HG03139 (cell line): Measurements from ENCODE around the gene PPIA.
"Not testable (repeated sequence)": the region's sequence is repeated elsewhere in the genome, so short reads cannot be mapped to it uniquely, and the experiment has no call there.

ENCODE experiments used
- ATAC-seq: cut with Tn5 transposase; IDR thresholded peaks from one replicate; pipeline ENCODE4 v1.9.1; 2021; ENCODE audit not compliant: unreplicated experiment

PPIA gene

DNA sequence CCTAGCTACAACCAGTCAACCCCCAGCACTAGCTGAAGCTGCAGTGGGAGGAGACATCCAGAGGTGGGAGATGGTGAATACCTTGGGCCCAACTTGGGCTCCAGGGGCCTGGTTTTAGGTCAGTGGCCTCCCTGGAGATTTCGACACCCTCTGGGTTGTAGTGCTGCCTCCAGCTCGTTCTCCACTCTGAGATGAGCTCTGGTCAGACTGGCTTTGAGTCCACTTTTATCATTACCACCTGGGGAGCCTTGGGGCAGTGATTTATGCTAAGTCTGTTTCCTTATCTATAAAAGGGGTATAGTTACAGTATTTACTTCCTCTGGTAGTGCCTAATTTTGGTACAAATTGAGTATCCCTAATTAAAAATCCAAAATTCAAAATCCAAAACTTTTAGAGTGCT is 22.8 kb downstream of the PPIA start:
- ATAC-seq: no peak

DNA sequence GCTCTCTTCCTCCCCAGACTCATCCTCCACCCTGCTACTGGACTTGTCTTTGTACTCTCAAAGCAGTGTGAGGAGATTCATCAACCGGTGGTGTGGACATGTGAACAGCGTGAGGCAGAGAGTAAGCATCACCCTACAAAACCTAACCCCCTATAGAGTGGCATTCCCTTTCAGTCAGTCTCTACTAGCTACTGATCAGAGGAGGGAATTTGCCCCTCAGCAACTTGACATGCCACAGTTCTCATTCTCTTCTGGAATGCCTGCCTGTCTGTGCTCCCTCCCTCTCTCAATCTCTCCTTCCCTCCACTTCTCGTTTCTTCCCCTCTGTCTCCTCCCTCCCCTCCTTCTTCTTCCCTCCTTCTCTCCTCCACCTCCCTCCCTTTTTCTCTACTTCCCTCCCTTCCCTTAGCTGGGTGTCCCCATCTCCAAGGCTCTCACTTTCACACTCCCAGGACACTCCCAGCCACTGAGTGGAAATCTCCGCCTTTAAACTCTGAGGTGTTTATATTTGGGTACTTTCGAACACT is 26.8 kb downstream of the PPIA start:
- ATAC-seq: no peak

DNA sequence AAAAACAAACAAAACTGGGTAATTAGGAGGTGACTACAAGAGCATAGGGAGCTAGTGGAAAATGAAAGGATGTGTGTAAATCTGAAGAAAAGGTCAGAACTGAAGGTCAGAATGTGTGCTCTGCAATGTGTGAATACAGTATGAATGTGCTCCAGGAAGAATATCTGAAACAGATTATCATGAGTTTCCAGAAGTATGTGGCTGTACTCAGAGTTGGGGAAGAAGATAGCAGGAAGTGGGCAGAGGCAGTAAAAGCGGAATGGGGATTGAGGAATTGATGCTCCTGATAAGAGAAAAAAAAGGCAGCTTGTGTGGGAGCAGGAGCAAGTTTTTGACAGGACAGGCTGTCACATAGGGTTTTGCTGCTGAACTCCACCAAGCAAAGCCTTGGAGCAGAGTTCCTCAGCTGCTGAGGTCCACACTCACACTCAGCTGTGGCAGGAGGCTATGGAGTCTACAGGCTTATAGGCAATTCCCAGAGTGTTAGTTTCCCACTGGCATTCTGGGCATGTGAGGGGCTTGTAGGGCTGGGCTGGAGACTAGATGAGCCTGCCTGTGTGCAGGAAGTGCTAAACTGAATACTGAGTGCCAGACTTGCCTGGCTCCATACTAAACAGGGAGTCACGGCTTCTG is 28.5 kb downstream of the PPIA start:
- no peak for ATAC-seq

DNA sequence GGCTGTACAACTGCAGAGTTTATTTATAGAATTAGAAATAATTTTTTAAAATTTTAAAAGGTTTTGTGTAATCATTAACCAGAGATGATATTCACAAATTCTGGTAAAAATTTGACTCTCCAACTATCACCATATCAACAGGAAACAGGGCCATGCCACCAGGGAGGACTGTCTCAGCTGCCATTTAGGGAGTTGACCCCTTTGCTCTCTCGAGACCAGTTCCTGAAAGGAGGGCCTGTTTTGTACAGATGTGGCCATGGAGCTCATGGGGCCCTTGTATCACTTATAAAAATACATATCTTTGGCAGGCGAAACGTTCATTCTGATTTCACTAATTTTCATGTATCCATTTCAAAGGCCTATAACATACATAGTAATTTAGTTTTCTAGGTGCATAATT is 31.1 kb downstream of the PPIA start:
- ATAC-seq: no peak

DNA sequence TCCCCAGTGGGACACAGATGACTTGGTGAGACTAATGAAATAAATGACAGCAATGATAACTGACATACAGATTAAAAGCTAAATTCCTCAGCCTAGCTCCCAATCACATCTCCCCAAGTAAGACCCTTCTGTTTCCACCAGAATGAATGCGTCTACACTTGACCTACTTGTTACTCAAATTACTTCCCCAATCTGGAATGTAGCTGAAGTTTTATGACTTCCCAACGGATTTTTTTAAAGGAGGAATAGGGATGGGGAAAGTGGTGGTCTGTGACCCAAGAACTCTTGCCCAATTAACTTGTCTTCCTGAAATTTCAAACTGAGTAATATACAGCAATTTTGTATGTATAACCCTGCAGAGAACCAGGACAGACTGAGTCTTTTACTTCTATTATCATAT is 42.3 kb downstream of the PPIA start:
- ATAC-seq: no peak

DNA sequence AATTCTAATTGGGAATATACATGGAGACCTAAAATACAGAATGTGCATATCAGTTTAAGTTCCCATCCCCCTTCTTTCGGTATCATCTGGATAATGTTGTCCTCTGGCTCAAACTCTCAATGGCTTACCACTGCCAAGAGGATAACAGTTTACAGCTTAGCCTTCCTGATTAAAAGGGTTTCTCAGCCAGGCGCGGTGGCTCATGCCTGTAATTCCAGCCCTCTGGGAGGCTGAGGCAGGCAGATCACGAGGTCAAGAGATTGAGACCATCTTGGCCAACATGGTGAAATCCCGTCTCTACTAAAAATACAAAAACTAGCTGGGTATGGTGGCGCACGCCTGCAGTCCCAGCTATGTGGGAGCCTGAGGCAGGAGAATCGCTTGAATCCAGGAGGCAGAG is 46.2 kb downstream of the PPIA start:
- ATAC-seq: not testable (repeated sequence)

DNA sequence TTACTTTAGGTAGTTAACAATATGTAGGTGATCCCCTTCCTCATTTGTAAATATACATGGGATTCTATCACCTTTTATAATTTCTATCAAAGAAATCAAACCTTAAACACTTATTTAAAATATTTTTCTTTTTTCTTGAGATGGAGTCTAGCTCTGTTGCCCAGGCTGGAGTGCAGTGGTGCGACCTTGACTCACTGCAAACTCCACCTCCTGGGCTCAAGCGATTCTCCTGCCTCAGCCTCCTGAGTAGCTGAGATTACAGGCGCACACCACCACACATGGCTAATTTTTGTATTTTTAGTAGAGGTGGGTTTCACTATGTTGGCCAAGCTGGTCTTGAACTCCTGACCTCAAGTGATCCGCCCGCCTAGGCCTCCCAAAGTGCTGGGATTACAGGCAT is 47.0 kb downstream of the PPIA start:
- not testable (repeated sequence) for ATAC-seq

DNA sequence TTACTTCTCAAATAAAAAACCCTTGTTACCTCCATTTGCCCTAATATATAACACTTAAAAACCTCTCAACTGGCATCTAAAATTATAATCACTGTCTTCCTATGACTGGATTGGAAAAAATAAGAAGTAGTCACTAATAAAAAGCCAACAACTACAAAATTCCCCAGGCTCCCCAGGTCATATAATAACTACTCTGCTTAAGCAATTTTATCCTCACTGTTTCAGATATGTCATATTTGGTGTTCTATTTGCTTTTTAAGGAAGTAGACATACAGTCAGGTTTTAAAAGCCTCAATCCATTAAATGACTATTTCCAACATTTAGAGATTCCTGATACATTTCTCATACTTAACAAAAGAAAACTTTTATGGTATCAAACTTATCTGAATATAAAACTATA is 49.0 kb downstream of the PPIA start:
- ATAC-seq: no peak

DNA sequence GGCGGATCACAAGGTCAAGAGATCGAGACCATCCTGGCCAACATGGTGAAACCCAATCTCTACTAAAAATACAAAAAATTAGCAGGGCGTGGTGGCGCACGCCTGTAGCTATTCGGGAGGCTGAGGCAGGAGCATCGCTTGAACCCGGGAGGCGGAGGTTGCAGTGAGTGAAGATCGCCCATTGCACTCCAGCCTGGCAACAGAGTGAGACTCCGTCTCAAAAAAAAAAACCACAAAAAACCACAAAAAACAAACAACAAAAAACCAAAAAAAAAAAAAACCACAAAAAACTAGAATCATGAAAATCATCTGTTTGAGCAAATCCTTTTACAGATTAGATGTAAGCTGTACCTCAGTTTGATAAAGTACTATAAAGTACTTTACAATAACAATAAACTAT is 49.9 kb downstream of the PPIA start:
- not testable (repeated sequence) for ATAC-seq

DNA sequence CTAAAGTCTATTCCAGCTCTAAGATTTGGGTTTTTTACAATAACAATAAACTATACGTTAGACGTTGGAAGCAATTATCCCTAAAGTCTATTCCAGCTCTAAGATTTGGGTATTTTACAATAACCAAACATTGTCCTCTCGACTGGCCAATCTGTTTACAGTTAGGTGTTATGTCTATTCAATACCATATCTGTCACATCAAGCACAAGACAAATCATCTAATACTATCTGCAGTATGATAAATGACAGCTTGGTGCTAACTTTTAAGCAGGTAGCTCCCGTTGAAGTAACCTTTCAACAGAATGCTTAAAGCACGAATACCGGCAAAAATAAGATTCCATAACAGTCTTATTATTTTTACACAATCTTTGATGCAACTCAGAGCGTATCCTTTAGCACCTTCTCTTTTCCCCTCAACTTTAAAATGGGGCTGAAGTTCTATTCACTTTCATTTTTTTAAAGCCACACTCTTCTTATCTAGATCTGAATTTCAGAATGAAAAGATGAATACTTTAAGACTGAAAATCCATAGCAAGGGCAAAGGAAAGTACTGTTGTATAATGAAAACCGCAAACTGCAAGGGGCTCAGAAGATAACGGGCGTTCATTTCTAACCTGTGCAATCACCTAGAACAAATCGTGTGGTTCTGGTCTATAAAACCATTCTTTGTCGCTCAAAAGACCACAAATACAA is 50.5 kb downstream of the PPIA start:
- ATAC-seq: no peak

DNA sequence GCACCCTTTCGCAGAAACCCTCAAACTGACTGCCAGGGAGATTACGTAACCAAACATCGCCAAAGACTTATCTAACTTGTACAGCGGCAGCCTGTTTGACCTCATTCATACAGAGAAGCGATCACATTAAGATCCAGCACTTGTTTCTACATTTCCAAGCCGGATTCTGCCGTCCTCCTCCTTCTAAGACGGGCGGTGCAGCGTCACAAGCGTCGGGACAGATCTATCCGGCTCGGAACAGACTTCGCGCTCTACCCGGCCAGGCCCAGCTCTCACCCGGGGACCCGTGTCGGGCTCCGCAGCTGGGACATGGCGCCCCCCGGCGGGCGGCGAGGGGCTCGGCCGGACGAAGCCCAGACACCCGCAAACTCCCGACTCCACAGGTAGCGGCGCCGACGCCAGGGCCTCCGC is 51.0 kb downstream of the PPIA start:
- peak; percentile 59 for ATAC-seq

DNA sequence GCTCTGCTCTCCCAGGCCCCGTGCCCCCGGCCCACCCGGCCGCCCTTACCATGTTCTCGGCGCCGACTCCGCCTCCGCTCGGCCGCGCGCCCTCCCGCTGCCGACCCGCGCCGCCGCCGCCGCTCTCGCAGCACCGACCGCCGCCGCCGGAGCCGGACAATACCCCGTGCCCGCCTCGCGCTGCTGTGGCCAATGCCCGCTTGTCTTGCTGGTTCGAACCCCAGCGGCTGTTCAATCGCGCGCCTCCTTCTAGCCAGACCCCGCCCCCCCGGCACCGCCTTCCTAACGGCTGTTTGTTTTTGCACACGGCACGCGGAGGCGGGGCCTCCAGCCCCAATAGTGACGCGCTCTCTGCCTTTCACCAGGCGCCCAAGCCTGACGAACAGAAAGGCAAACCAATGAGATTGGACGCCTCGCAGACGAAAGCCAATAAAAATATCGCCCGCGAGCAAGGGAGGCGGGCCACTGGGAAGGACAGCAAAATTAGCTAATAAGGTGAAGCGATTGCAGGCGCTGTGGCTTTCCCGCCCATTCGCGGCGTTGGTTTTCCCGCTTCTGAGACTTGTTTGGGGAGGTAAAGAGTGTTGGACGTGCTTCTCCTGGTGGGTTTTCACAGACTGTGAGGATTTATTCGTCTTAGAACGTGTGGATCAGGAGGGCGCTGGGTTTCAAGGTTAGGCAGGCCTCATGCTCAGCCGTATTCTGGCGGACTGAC is 51.6 kb downstream of the PPIA start, which contains the start of gene H2AZ2:
H2AZ2 (minus strand) TSS at position 168 of the 715 bp plus-strand sequence; CDS start at position 52, 116 bp downstream.
- ATAC-seq: peak; percentile 77

DNA sequence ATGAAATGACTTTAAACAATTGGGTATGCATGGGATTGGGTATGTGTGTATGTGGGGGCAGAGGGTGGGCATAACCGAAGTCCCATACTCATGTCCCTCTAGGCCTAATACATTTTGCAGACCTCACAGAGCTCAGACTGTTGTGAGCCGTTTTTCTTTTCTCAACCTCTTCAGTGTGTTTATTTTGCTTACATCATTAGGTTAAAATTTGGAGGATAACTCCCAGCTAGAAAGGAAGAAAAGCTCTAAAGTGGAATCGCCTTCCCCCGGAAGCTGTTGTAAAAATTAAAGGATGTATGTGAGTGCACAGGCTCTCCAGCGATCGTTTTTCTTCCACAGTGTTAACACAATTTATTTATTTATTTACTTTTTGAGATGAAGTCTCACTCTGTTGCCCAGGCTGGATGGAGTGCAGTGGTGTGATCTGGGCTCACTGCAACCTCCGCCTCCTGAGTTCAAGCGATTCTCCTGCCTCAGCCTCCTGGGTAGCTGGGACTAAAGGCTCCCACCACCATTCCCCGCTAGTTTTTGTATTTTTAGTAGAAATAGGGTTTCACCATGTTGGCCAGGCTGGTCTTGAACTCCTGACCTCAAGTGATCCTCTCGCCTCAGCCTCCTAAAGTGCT is 52.9 kb downstream of the PPIA start:
- ATAC-seq: no peak

DNA sequence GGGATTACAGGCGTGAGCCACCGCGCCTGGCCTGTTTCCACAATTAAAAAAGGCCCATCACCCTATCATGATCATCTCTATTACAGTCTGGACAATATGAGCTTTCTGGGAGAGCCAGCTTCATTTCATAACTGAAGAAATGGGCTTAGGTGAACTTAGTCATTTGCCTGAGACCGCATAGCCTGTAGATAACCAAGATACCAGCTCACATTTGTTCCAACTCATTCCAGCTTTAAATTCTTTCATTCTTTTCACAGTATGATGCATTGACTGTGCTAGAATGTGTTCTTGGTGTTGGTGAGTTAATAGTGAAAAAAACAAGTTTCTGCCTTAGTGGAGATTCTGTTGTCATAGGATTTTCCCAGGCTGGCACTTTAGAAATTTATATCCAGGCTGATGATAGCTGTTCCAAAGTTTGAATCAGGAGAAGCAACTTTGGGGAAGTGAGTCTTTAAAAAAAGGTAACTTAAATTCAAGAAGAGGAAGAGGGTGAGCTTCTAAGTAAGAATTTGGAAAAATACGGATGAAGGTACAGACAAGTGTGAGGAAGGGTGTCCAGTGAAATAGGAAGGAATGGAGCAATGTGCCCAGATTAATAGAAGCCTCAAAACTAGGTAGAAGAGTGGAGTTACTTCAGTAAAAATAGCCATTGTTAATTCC is 53.5 kb downstream of the PPIA start:
- no peak for ATAC-seq

DNA sequence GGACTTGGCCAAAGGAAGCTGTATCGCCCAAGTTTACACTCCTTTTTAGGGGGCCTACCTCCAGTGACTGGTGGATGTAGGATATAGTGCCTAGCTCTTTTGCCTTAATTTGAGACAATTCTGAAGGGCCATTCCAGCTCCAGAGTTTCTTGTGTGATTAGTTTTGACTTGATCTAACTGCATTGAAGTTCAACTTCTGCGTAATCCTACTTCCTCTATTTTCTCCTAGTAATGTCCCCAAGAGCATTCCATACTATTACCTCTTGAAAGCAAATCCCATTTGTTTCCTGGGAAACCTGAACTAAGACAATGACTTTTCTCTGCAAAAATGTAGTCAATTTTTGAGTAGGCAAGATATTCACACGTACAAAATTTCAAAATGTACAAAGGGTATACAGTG is 56.1 kb downstream of the PPIA start:
- ATAC-seq: no peak
